ENCODE results near the gene WASF1. TPM values are rescaled to one million over a fixed set of nuclear protein-coding genes. Genes with fewer than 3 reads are reported as not detected.

WASF1 gene
- total and polyA plus RNA-seq, 3 donors from 2014 or later, result 102 to 204 (median 158) TPM

- Histone ChIP-seq H3K27ac (no peak overlapping the region), H3K9me3 (no peaks in the 10 kb centered on the region), H3K4me1 (no peaks in the 10 kb centered on the region), H3K4me3 (no peak overlapping the region), H3K27me3 (no peaks in the 10 kb centered on the region), H3K36me3 (ENCODE audit: low read depth, missing control alignments) (no peaks in the 10 kb centered on the region)
- WGBS, 2 donors, result 58 to 82% methylated on average over 4 of the region's 4 CpGs
- peak; percentile 36 for DNase-seq
- TF ChIP-seq CTCF (IDR thresholded peaks at IDR 0.05) (no peak), POLR2A (IDR thresholded peaks at IDR 0.05) (no peak)
- intact Hi-C loops (cut with DNase I; ENCODE audit: low total_unique reads), result no loop called here
Measured at GRCh38 chr6:110105296-110105695, 74.2 kb downstream of the WASF1 start.

DNA sequence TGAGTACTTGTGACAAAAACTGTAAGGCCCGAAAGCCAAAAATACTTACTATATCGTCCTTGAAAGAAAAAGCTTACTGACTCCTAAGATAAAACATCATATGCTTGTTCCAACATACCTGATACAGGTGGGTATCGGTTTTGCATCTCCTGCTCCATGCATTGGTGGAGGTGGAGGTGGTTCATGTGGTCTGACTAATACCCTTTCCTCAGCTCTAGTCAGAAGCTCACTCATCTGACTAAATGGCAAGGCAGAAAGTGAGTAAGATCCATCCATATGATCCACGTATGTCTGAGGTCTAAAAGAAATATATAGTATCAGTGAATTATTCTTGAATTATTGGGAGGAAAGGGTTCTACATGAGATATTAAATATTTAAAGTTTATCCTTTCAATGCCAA lies 76.2 kb downstream of the WASF1 start:
- Histone ChIP-seq H3K4me3 (no peak overlapping the region), H3K36me3 (ENCODE audit: low read depth, missing control alignments) (no peaks in the 10 kb centered on the region), H3K4me1 (no peaks in the 10 kb centered on the region), H3K9me3 (no peaks in the 10 kb centered on the region), H3K27me3 (no peaks in the 10 kb centered on the region), H3K27ac (no peak overlapping the region)
- WGBS, 2 donors, result 85 to 92% methylated on average over 4 of the region's 4 CpGs
- no peak for TF ChIP-seq POLR2A (IDR thresholded peaks at IDR 0.05)
- no peak for TF ChIP-seq CTCF (IDR thresholded peaks at IDR 0.05)
- no peak for DNase-seq
- intact Hi-C loops (cut with DNase I; ENCODE audit: low total_unique reads), result no loop called here

- no peak for DNase-seq
- Histone ChIP-seq H3K4me1 (no peaks in the 10 kb centered on the region), H3K36me3 (ENCODE audit: low read depth, missing control alignments) (no peaks in the 10 kb centered on the region), H3K9me3 (no peaks in the 10 kb centered on the region), H3K27me3 (no peaks in the 10 kb centered on the region), H3K27ac (no peak overlapping the region), H3K4me3 (no peak overlapping the region)
- intact Hi-C loops (cut with DNase I; ENCODE audit: low total_unique reads), result no loop called here
- TF ChIP-seq POLR2A (IDR thresholded peaks at IDR 0.05), result no peak
- no peak for TF ChIP-seq CTCF (IDR thresholded peaks at IDR 0.05)
Measured at GRCh38 chr6:110102411-110102810, 77.1 kb downstream of the WASF1 start.

DNA sequence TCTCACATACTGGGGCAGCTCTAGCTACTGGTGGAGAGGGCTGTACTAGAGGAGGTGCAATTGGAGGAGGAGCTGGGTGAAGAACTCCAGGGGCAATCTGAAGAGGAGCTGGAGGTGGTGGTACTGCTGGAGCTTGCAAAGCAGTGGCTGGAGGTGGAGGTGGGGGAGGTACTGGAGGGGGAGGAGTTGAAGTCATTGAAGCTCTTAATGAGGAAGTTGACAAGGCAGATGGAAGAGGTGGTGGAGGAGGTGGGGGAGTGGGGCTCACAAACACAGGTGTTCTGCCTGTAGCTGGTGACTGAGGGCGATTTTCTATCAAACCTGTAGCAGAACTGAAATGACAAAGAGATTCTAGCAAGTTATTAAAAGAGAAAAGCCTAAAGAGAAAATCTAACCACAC lies 77.6 kb downstream of the WASF1 start:
- H3K27me3 ChIP-seq, result no peaks in the 10 kb centered on the region
- DNase-seq, result no peak
- TF ChIP-seq POLR2A (IDR thresholded peaks at IDR 0.05) (no peak), CTCF (IDR thresholded peaks at IDR 0.05) (no peak)
- H3K9me3 ChIP-seq, result no peaks in the 10 kb centered on the region
- H3K27ac ChIP-seq, result no peak overlapping the region
- H3K36me3 ChIP-seq (ENCODE audit: low read depth, missing control alignments), result no peaks in the 10 kb centered on the region
- no peaks in the 10 kb centered on the region for H3K4me1 ChIP-seq
- intact Hi-C loops (cut with DNase I; ENCODE audit: low total_unique reads), result no loop called here
- H3K4me3 ChIP-seq, result no peak overlapping the region
- 58 to 80% methylated on average over 1 of the region's 1 CpG for WGBS, 2 donors

GRCh38 chr6:110098511-110099116 lies 80.9 kb downstream of the WASF1 start:
- TF ChIP-seq CTCF (IDR thresholded peaks at IDR 0.05), result no peak
- no peak for TF ChIP-seq POLR2A (IDR thresholded peaks at IDR 0.05)
- DNase-seq, result no peak

More at GRCh38 chr6:110098511-110099116, 80.9 kb downstream of the WASF1 start:
- no peaks in the 10 kb centered on the region for H3K4me1 ChIP-seq
- H3K27ac ChIP-seq, result no peak overlapping the region
- no peaks in the 10 kb centered on the region for H3K27me3 ChIP-seq
- intact Hi-C loops (cut with DNase I; ENCODE audit: low total_unique reads), result no loop called here
- no peak overlapping the region for H3K4me3 ChIP-seq
- 59 to 73% methylated on average over 7 of the region's 7 CpGs for WGBS, 2 donors
- H3K9me3 ChIP-seq, result no peaks in the 10 kb centered on the region
- no peaks in the 10 kb centered on the region for H3K36me3 ChIP-seq (ENCODE audit: low read depth, missing control alignments)

Measured in testis (tissue), 3 donors.